GM19452 (cell line): ENCODE data around the gene FUT6.
"Not testable (repeated sequence)": the region's sequence is repeated elsewhere in the genome, so short reads cannot be mapped to it uniquely, and the experiment has no call there.

Experiments
- ATAC-seq: cut with Tn5 transposase; IDR thresholded peaks from one replicate; pipeline ENCODE4 v1.9.1; 2021; ENCODE audit not compliant: unreplicated experiment

The FUT6 gene

GRCh38 chr19:5788422-5788821, 51.1 kb downstream of the FUT6 start:
- no peak for ATAC-seq

- ATAC-seq, result no peak
Observed at GRCh38 chr19:5787409-5788182, 51.9 kb downstream of the FUT6 start.

GRCh38 chr19:5786593-5787408, 52.7 kb downstream of the FUT6 start:
- ATAC-seq, result no peak

- no peak for ATAC-seq
Observed at GRCh38 chr19:5785423-5785822, 54.1 kb downstream of the FUT6 start.

GRCh38 chr19:5784581-5785147, 54.8 kb downstream of the FUT6 start, which contains the start of gene PRR22:
PRR22 (minus strand) TSS chr19:5784746; CDS start chr19:5784660, 86 bp downstream.
- ATAC-seq, result no peak

GRCh38 chr19:5782945-5783919, 56.3 kb downstream of the FUT6 start:
- ATAC-seq, result no peak

- ATAC-seq, result no peak
Observed at GRCh38 chr19:5782322-5782721, 57.2 kb downstream of the FUT6 start.

GRCh38 chr19:5780916-5781315, 58.6 kb downstream of the FUT6 start:
- ATAC-seq, result not testable (repeated sequence)
